ENCODE results near the gene UQCRC2. TPM values are rescaled to one million over a fixed set of nuclear protein-coding genes. Genes with fewer than 3 reads are reported as not detected.

Gene UQCRC2
- polyA plus RNA-seq, 2 of the 4 experiments (the other 2 are of a cell fraction), result 237 to 295 TPM

GRCh38 chr16:22007509-22008214, 54.5 kb downstream of the UQCRC2 start, which contains the start of gene MOSMO (continued):
- TF ChIP-seq EHF (CRISPR knock-in tag; IDR thresholded peaks at IDR 0.05), result no peak
- TF ChIP-seq PBX3 (IDR thresholded peaks at IDR 0.05), result no peak
- no peak for TF ChIP-seq BHLHE40 (IDR thresholded peaks at IDR 0.05; ENCODE audit: low read depth, low read length)
- TF ChIP-seq RFX5 (IDR thresholded peaks at IDR 0.05), result no peak
- TF ChIP-seq FOSB (CRISPR knock-in tag; IDR thresholded peaks at IDR 0.05), result no peak
- TF ChIP-seq, protein P1, sequence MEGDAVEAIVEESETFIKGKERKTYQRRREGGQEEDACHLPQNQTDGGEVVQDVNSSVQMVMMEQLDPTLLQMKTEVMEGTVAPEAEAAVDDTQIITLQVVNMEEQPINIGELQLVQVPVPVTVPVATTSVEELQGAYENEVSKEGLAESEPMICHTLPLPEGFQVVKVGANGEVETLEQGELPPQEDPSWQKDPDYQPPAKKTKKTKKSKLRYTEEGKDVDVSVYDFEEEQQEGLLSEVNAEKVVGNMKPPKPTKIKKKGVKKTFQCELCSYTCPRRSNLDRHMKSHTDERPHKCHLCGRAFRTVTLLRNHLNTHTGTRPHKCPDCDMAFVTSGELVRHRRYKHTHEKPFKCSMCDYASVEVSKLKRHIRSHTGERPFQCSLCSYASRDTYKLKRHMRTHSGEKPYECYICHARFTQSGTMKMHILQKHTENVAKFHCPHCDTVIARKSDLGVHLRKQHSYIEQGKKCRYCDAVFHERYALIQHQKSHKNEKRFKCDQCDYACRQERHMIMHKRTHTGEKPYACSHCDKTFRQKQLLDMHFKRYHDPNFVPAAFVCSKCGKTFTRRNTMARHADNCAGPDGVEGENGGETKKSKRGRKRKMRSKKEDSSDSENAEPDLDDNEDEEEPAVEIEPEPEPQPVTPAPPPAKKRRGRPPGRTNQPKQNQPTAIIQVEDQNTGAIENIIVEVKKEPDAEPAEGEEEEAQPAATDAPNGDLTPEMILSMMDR (IDR thresholded peaks at IDR 0.05), result no peak
- TF ChIP-seq GATA3 (IDR thresholded peaks at IDR 0.05; ENCODE audit: borderline replicate concordance), result no peak
- no peak for TF ChIP-seq EP300 (IDR thresholded peaks at IDR 0.05)
- no peak for TF ChIP-seq ZSCAN20 (CRISPR knock-in tag; IDR thresholded peaks at IDR 0.05)
- no peak for TF ChIP-seq ATOH8 (CRISPR knock-in tag; IDR thresholded peaks at IDR 0.05; ENCODE audit: low read depth)
- no peak for TF ChIP-seq NPAS2 (CRISPR knock-in tag; IDR thresholded peaks at IDR 0.05; ENCODE audit: borderline replicate concordance)
- peak in 1 of 2 experiments; percentile 81; a peak in 2 of 5 replicates for TF ChIP-seq JUN (IDR thresholded peaks at IDR 0.05)
- TF ChIP-seq HOXA7 (CRISPR knock-in tag; IDR thresholded peaks at IDR 0.05), result no peak
- TF ChIP-seq REST (IDR thresholded peaks at IDR 0.05), result peak; percentile 63
- no peak for TF ChIP-seq MAX (IDR thresholded peaks at IDR 0.05)
- TF ChIP-seq CHD4 (IDR thresholded peaks at IDR 0.05; ENCODE audit: borderline replicate concordance), result no peak
- no peak for TF ChIP-seq FOSL2 (IDR thresholded peaks at IDR 0.05)
- no peak for TF ChIP-seq FOSL2 (CRISPR knock-in tag; IDR thresholded peaks at IDR 0.05)
- TF ChIP-seq, protein P2, sequence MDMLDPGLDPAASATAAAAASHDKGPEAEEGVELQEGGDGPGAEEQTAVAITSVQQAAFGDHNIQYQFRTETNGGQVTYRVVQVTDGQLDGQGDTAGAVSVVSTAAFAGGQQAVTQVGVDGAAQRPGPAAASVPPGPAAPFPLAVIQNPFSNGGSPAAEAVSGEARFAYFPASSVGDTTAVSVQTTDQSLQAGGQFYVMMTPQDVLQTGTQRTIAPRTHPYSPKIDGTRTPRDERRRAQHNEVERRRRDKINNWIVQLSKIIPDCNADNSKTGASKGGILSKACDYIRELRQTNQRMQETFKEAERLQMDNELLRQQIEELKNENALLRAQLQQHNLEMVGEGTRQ (IDR thresholded peaks at IDR 0.05), result no peak
- no peak for TF ChIP-seq RAD21 (conservative IDR thresholded peaks at IDR 0.05 in 1 of 2, IDR thresholded peaks at IDR 0.05 in 1 of 2)
- no peak for TF ChIP-seq MAZ (IDR thresholded peaks at IDR 0.05; ENCODE audit: borderline replicate concordance, low read depth, low read length)
- no peak for TF ChIP-seq KDM1A (IDR thresholded peaks at IDR 0.05; ENCODE audit: low read depth)
- TF ChIP-seq SMC3 (IDR thresholded peaks at IDR 0.05), result no peak
- no peak for TF ChIP-seq ZFP36 (IDR thresholded peaks at IDR 0.05; ENCODE audit: borderline replicate concordance, partially characterized antibody)
- TF ChIP-seq CHD2 (IDR thresholded peaks at IDR 0.05; ENCODE audit: low read length, partially characterized antibody), result no peak
- no peak for TF ChIP-seq HES2 (IDR thresholded peaks at IDR 0.05)
- TF ChIP-seq HDAC2 (IDR thresholded peaks at IDR 0.05), result no peak
- TF ChIP-seq POLR2AphosphoS2 (conservative IDR thresholded peaks at IDR 0.05; ENCODE audit: low read length), result no peak
